ENCODE measurements around the gene NXPE1.

DNA sequence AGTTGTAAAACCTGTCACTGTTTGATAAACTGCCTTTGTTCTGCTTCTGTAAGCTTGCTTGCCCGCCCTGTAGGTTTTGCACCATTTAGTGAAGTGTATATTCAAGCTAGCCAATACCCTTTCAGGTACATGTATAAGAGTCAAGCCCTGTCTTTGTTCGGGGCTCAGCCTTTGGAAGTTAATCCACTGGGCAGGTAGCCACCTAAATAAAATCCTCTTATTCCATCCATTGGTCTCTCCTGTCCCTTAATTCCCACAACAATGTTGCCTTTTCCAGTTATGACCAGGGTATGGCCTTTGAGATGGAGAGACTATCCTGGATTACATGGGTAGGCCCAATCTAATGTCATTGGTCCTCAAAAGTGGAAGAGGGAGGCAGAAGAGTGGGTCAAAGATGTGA is 34.0 kb downstream of the NXPE1 start:
- TF ChIP-seq, protein P1, sequence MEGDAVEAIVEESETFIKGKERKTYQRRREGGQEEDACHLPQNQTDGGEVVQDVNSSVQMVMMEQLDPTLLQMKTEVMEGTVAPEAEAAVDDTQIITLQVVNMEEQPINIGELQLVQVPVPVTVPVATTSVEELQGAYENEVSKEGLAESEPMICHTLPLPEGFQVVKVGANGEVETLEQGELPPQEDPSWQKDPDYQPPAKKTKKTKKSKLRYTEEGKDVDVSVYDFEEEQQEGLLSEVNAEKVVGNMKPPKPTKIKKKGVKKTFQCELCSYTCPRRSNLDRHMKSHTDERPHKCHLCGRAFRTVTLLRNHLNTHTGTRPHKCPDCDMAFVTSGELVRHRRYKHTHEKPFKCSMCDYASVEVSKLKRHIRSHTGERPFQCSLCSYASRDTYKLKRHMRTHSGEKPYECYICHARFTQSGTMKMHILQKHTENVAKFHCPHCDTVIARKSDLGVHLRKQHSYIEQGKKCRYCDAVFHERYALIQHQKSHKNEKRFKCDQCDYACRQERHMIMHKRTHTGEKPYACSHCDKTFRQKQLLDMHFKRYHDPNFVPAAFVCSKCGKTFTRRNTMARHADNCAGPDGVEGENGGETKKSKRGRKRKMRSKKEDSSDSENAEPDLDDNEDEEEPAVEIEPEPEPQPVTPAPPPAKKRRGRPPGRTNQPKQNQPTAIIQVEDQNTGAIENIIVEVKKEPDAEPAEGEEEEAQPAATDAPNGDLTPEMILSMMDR (conservative IDR thresholded peaks at IDR 0.05), result no peak
- no peak for TF ChIP-seq EZH2 (IDR thresholded peaks at IDR 0.05; ENCODE audit: low read depth)

All from PC-9 (cell line).